Stimulated activated CD8-positive, alpha-beta memory T cell treated with anti-CD3 and anti-CD28 coated beads, Interleukin-4, amount 100 ng/mL, for 1 hour (primary cell): Measurements from ENCODE around the gene DLX5.

Source experiments
- DNase-seq, 2 donors: peaks; one replicate each; pipeline ENCODE4 v3.0.0-alpha.2; 2020; ENCODE audit warnings: low read depth in 2 of 2, low spot score in 1 of 2

Gene DLX5

GRCh38 chr7:97018791-97019531 lies 5.7 kb downstream of the DLX5 start:
- DNase-seq = no peak

- DNase-seq = no peak
Measured at GRCh38 chr7:97018126-97018601, 6.5 kb downstream of the DLX5 start.

DNA sequence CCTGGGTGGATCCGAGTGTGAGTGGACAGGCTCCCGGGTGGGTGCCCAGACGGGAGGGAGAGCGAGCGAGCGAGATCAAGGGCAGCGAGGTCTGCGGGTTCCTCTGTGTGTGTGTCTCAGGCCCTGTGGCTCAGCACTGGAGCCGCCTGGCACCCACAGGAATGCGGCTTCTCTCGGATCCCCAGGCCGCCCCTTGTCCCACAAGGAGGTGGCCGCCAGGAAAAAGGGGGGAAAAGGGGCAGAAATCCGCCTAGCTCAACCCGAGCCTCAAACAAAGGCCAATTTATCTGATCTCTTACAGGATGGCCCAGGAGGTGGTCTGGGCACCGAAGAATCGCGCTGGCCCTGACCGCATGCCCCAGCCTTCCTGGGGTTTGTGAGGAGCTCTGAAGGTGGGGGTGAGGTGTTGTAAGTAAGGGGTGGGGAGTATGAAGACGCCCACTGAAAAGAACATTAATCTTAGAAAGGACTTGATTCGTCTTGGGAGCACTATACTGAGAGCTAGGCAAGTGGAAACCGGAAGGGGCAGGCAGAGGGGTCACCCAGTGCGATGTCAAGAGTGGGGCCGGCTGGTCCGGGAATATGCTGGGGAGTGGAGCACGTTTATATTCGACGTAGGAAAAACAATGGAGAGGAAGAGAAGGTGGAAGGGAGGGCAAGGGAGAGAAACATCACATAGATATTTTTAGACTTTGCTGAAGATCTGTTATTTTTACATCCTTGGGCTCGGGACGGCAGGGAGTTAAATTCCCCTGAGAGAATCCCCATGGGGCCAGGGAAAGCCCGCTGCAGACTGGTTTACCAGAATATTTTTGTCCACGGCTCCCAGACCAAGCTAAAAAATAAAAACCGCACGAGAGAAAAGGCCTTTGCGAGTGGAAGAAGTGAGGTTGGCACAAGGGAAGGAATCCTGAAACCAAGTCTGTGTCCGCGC lies 7.2 kb downstream of the DLX5 start:
- DNase-seq = no peak

GRCh38 chr7:97016381-97017191 lies 8.0 kb downstream of the DLX5 start:
- no peak for DNase-seq

DNA sequence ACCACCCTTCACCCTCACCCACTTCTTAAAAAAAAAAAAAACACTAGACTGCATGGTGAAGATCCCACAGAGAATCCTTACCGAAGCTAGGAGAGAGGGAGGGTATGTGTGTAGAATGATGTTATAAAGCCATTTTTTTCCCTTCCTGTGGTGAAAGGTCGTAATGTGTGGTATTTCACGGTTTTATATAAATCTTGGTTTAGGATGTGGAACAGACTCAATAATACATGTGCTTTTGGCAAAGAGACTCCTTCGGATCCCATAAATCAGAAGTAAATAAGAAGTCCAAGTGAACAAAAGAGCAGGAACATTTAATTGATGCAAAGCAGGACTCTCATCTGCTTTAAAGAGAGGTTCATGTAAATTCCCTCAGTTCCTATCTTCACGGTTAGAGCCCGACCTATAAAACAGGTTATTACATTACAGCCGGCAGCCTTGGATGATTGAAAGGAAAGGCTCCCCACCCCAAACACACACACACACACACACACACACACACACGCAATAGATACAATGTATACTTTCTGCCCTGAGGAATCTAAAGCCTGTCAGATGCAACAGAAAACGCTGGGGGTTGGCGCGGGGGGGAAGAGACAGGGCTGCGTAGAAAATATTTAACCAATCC lies 8.8 kb downstream of the DLX5 start:
- no peak for DNase-seq

DNA sequence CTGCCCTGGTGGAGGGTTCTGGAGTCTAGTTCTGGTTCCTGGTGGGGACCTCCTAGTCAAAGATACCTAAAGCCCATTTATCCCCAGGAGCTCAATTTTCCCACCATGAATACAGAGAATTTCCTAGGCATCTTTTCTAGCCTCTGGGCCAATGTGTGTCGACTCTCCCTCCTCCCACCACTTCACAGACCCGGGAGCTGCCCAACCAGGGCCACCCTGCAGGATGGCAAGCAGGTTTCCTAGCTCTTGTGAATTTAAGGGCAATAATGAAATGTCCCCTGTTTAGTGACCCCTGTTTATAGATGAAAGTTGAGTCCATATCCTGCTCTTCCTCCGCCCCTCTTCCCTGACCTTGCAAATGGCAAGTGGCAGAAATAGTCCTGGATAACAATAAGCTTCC lies 9.4 kb downstream of the DLX5 start:
- no peak for DNase-seq

DNA sequence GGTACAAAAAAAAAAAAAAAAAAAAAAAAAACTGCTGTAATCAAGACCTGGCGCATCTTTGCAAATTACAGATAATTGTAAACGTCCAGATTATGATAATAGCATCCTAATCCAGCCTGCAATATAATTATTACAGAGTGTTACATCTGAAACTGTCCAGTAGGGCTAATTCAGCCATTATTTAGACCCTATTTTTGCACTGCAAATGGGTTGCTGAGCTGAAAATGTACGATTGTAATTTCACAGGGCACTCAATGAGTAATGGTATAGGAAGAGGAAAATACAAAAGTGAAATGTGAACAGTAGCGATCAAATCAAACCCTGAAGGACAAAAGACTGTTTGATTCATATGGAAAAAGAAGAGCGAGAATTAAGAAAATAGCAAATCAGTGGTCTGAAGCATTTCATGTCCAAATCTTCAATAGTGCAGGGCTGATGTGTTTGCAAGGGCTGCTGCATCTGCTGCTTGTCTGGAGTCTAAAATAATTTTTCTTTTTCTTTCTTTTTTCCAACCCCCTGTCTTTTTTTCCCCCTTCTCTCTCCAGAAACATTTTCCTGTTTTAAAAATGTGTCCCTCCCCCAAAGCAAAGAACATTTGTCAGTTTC lies 10.4 kb downstream of the DLX5 start:
- no peak for DNase-seq

DNA sequence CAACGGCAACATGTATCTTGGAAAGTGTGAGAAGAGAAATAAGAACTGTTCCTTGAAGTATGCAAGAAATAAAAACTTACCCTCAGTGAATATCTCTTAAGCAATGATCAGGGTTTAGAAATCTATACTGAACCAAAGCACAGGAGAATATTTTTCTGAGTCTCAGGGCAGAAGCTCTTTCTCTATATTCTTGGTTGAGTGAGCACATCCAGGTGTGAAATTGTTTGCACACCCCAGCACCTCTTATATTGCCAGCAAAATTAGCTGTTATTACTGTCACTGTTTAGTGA lies 10.8 kb downstream of the DLX5 start:
- no peak for DNase-seq

GRCh38 chr7:97013134-97013844 lies 11.3 kb downstream of the DLX5 start:
- DNase-seq = no peak

GRCh38 chr7:97012365-97013133 lies 12.1 kb downstream of the DLX5 start:
- no peak for DNase-seq

GRCh38 chr7:97011536-97012364 lies 12.9 kb downstream of the DLX5 start:
- DNase-seq = no peak

- DNase-seq = no peak
Measured at GRCh38 chr7:97011104-97011503, 13.5 kb downstream of the DLX5 start.

- no peak for DNase-seq
Measured at GRCh38 chr7:97009753-97010732, 14.6 kb downstream of the DLX5 start.

DNA sequence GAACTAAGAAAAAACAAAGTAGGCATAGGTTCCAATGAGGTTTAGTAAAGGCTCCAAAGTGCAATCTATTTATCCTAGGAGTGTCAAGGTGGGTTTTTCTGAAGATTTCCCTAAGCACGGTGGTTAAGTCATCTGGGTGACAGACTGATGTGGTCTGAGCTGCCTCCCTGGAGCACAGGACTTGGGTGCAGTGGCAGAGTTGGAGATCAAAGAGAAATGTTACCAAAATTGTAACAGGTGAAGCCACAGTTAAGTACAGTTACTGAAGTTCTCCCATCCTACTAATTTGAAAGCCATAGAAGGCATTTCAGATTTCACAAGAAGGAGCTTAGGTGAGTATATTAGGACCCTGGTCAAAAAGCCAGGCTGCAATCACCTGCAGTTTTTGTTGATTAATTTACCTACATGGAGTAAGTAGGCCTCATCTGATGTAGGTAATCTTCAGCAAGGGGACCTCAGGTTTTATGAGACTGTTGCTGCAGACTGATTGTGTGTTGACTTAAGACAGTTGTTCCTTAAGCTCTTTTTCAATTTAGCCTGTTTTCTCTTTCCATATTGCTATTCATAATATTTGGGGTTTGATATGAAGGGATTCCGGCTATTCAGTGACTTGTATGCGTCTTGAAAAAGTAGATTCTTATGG lies 16.2 kb downstream of the DLX5 start:
- no peak for DNase-seq

- DNase-seq = no peak
Measured at GRCh38 chr7:97007583-97007861, 17.1 kb downstream of the DLX5 start.

- no peak for DNase-seq
Measured at GRCh38 chr7:97006816-97007582, 17.6 kb downstream of the DLX5 start.
